GM10248 (cell line): Measurements from ENCODE around the gene CCDC18.

Experiments
- CTCF ChIA-PET: fragments of 300-600 bp; sonication (Branson Sonifier 250); formaldehyde crosslinking; extraction: SDS; loops from one replicate; lab custom pipeline; 2021; ENCODE audit warnings: antibody characterized with exemption; lab: Yijun Ruan, JAX
- POLR2A ChIA-PET: fragments of 350-650 bp; sonication (Branson Sonifier 250); formaldehyde crosslinking; extraction: SDS; loops from one replicate; lab custom pipeline; 2020; ENCODE audit warnings: antibody characterized with exemption; lab: Yijun Ruan, JAX
- DNase-seq: peaks from one replicate; pipeline ENCODE4 v3.0.0; 2012; ENCODE audit errors: extremely low spot score
- TF ChIP-seq, protein P1 (sequence below): IDR thresholded peaks from 2 replicates; pipeline ENCODE4 v1.5.1; 2012; ENCODE audit warnings: mild to moderate bottlenecking, low read depth; ENCODE audit errors: extremely low read depth, missing control alignments, control extremely low read depth

Gene CCDC18, protein sequence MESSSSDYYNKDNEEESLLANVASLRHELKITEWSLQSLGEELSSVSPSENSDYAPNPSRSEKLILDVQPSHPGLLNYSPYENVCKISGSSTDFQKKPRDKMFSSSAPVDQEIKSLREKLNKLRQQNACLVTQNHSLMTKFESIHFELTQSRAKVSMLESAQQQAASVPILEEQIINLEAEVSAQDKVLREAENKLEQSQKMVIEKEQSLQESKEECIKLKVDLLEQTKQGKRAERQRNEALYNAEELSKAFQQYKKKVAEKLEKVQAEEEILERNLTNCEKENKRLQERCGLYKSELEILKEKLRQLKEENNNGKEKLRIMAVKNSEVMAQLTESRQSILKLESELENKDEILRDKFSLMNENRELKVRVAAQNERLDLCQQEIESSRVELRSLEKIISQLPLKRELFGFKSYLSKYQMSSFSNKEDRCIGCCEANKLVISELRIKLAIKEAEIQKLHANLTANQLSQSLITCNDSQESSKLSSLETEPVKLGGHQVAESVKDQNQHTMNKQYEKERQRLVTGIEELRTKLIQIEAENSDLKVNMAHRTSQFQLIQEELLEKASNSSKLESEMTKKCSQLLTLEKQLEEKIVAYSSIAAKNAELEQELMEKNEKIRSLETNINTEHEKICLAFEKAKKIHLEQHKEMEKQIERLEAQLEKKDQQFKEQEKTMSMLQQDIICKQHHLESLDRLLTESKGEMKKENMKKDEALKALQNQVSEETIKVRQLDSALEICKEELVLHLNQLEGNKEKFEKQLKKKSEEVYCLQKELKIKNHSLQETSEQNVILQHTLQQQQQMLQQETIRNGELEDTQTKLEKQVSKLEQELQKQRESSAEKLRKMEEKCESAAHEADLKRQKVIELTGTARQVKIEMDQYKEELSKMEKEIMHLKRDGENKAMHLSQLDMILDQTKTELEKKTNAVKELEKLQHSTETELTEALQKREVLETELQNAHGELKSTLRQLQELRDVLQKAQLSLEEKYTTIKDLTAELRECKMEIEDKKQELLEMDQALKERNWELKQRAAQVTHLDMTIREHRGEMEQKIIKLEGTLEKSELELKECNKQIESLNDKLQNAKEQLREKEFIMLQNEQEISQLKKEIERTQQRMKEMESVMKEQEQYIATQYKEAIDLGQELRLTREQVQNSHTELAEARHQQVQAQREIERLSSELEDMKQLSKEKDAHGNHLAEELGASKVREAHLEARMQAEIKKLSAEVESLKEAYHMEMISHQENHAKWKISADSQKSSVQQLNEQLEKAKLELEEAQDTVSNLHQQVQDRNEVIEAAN (N-terminal part only)

DNA sequence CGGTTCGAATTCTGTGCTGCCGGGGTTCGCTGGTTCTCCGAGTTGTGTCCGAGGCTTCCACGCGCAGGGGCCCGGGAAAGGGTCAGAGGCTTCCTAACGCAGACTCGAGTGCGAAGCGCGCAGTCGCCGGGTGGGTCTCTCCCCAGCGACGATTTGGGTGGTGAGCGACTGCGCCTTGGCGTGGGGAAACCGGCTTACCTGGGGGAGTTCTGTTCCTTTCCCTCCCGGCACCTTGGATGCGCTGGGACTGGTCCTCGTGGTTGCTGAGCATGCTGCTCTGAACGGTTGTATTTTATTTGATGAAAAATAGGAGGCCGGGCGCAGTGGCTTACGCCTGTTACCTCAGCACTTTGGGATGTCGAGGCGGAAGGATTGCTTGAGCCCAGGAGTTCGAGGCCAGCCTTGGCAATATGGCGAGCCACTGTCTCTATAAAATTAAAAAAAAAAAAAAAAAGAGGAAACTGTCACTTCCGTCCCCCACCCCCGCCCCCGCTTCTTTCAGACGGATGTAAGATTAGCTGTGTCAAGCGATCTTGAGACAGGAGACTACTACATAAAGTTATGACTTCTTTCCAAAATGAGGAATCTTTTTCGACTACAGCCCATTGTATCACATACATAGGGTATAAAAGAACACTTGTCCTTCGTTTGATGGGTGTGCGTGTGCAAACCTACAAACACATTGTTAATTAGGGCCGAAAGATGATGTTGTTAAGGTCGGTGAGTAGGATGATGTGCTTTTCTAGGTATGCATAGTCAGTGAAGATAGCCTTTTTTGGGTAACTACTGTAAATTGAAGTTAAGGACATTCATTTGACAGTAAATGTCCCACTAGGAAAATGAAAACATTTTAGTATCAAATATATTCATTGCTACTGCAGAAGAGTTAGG, at the start of gene CCDC18:
CCDC18 (plus strand) TSS at position 2 of the 891 bp plus-strand sequence. CDS start 2,638 bp downstream, outside the sequence.
- DNase-seq, result peak; percentile 67
- CTCF ChIA-PET, result interaction anchor here (1.0 to 1.5 kb wide), 2 partner anchors 9 to 123 kb away, joined by 4 to 5 read pairs; no protein-coding TSS in a partner anchor
- POLR2A ChIA-PET, result interaction anchor here (0.6 to 0.7 kb wide), 4 partner anchors 44 to 665 kb away, joined by 3 to 9 read pairs (median 4); no protein-coding TSS in a partner anchor
- TF ChIP-seq, protein P1, sequence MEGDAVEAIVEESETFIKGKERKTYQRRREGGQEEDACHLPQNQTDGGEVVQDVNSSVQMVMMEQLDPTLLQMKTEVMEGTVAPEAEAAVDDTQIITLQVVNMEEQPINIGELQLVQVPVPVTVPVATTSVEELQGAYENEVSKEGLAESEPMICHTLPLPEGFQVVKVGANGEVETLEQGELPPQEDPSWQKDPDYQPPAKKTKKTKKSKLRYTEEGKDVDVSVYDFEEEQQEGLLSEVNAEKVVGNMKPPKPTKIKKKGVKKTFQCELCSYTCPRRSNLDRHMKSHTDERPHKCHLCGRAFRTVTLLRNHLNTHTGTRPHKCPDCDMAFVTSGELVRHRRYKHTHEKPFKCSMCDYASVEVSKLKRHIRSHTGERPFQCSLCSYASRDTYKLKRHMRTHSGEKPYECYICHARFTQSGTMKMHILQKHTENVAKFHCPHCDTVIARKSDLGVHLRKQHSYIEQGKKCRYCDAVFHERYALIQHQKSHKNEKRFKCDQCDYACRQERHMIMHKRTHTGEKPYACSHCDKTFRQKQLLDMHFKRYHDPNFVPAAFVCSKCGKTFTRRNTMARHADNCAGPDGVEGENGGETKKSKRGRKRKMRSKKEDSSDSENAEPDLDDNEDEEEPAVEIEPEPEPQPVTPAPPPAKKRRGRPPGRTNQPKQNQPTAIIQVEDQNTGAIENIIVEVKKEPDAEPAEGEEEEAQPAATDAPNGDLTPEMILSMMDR, result no peak

DNA sequence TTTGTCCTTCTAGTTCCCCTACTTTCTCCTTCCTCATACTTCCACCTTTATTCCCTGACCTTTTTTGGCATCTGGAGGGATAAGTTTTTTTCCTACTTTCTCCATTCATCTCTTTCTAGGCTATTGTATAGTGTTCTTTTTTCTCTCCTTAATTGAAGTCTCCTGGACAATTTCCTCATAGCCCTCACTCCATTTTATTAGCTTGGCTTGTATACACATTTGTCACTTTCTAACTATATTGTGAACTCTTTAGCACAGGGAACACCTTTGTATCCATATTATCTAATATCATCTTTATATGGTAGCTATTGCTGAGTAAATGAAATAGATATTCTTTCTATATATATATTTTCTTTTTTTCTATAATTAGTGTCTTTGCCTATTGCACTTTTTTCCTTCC, 47.9 kb upstream of the CCDC18 start:
- TF ChIP-seq, protein P1, result no peak
- ChIA-PET POLR2A (no interaction called here), CTCF (interaction anchor here (1.0 to 1.4 kb wide), 4 partner anchors 12 to 31 kb away, joined by 3 to 6 read pairs (median 4); no protein-coding TSS in a partner anchor)
- no peak for DNase-seq

DNA sequence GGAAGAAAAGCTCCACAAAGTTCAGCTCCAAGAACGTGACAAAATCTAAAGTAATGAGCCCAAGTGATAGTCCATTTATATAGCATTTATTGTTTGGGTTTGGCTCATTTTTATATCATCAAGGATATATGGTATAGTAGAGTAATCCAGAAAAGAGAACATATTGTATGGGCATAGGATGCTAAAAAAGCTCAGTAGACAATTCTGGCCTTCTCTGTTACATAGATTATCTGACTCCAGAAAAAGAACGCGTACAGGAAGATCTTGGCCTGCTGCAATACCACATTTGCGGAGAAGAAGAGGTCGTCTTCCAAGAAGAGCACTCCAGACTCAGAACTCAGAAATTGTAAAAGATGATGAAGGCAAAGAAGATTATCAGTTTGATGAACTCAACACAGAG, 44.1 kb upstream of the CCDC18 start:
- TF ChIP-seq, protein P1, result no peak
- DNase-seq, result no peak
- CTCF ChIA-PET, result interaction anchor here (1.1 kb wide), 1 partner anchor 56 kb away, joined by 3 read pairs; no protein-coding TSS in a partner anchor
- POLR2A ChIA-PET, result no interaction called here

DNA sequence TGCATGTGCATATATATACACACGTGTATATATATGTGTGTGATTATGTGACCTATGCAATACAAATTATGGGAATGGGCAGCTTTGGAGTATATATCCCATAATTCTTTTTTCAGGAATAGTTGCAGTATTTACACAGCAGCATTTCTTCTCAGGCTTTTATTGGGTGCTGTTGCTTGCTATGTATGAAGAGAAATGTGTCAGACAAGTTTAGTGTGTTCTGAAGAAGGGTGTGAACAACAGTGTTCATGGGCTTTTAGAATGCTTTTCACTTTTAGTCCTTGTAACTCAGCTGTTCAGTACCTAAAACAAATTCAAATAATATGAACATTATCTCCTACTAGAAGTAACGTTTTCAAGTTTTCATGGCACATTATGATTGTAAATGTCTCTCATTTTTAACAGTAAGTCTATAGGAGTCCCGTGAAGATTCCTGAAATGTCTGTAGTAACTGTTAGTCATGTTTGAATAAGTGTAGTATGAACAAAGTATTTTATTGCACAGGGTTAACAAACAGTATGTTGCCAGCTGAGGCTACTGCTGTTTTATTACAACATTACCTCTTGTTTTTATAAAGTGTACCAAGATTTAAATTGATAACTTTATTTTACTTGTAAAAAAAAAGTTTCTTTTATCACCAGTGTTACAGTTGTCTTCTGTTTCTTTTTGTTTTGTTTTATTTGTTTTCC, 42.8 kb upstream of the CCDC18 start:
- DNase-seq, result no peak
- TF ChIP-seq, protein P1, result no peak
- POLR2A ChIA-PET, result no interaction called here
- CTCF ChIA-PET, result no interaction called here

DNA sequence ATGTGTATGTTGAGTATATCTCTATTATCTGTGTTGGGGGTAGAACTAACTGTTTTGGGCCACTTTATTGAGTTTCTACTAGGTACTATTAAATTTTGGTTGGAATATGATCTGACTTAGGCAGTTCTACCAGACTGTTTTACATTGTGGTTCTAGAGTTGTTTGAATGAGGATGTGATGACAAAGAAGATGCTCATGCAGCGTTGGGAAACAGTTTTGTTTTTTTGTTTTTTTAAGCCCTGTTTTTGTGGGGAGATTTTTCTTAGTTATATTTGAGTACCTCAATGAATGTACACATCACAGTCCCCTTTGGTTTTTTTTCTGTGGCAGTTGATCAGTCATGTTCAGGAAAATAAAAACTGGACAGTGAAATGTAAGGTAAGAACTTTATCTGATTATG, 40.4 kb upstream of the CCDC18 start:
- POLR2A ChIA-PET, result no interaction called here
- CTCF ChIA-PET, result interaction anchor here (4.2 kb wide), 1 partner anchor 11 kb away, joined by 18 read pairs; no protein-coding TSS in a partner anchor
- no peak for DNase-seq
- TF ChIP-seq, protein P1, result no peak
